T follicular helper cell (primary cell): ENCODE data around the gene CLCA2.

Experiments
- DNase-seq: peaks from one replicate; pipeline ENCODE4 v3.0.0-alpha.2; 2020; ENCODE audit warnings: low read depth
- total RNA-seq, 2 experiments: gene quantifications; one replicate each; lab custom pipeline; 2026; lab: John Stamatoyannopoulos, UW

Gene CLCA2
- total RNA-seq = 0 reads per million in 2 experiments

GRCh38 chr1:86423873-86424272, at the start of gene CLCA2:
Gene CLCA2, plus strand, starts transcription at chr1:86424171. Its CDS starts 77 bp downstream, at chr1:86424248.
- no peak for DNase-seq

- DNase-seq = no peak
These were observed 48.3 kb upstream of the CLCA2 start for GRCh38 chr1:86375688-86376087.

- DNase-seq = no peak
These were observed 46.6 kb upstream of the CLCA2 start for GRCh38 chr1:86377341-86377740.

GRCh38 chr1:86378813-86379212, 45.2 kb upstream of the CLCA2 start:
- DNase-seq = no peak

GRCh38 chr1:86380257-86380861, 43.6 kb upstream of the CLCA2 start:
- DNase-seq = no peak

GRCh38 chr1:86381223-86381622, 42.7 kb upstream of the CLCA2 start:
- DNase-seq = no peak

- no peak for DNase-seq
These were observed 41.1 kb upstream of the CLCA2 start for GRCh38 chr1:86382878-86383277.

- no peak for DNase-seq
These were observed 35.9 kb upstream of the CLCA2 start for GRCh38 chr1:86387916-86388627.

GRCh38 chr1:86388777-86389176, 35.2 kb upstream of the CLCA2 start:
- DNase-seq = no peak

- DNase-seq = no peak
These were observed 34.7 kb upstream of the CLCA2 start for GRCh38 chr1:86389307-86389706.

GRCh38 chr1:86394416-86394815, 29.6 kb upstream of the CLCA2 start:
- DNase-seq = no peak

- DNase-seq = peak; percentile 85
These were observed 28.0 kb upstream of the CLCA2 start, which contains the start of gene ODF2L for GRCh38 chr1:86395751-86396497. Gene ODF2L, minus strand, starts transcription at chr1:86396323. Its CDS starts 9,296 bp downstream, at chr1:86387027.

GRCh38 chr1:86396498-86396890, 27.5 kb upstream of the CLCA2 start:
- DNase-seq = no peak

GRCh38 chr1:86409416-86410021, 14.5 kb upstream of the CLCA2 start:
- DNase-seq = no peak

GRCh38 chr1:86410879-86411278, 13.1 kb upstream of the CLCA2 start:
- no peak for DNase-seq

GRCh38 chr1:86416343-86416742, 7.6 kb upstream of the CLCA2 start:
- no peak for DNase-seq

GRCh38 chr1:86419277-86419903, 4.6 kb upstream of the CLCA2 start:
- DNase-seq = peak; percentile 28

- DNase-seq = no peak
These were observed 2.2 kb upstream of the CLCA2 start for GRCh38 chr1:86421601-86422280.

GRCh38 chr1:86423473-86423872, 498 bp upstream of the CLCA2 start:
- no peak for DNase-seq

GRCh38 chr1:86429122-86429725, 5.3 kb downstream of the CLCA2 start:
- no peak for DNase-seq

- no peak for DNase-seq
These were observed 5.9 kb downstream of the CLCA2 start for GRCh38 chr1:86429835-86430234.
